Cardiac muscle cell (in vitro differentiated cells and primary cell): Measurements from ENCODE around the gene CACNA1A. TPM values are rescaled to one million over a fixed set of nuclear protein-coding genes. Genes with fewer than 3 reads are reported as not detected.

Source experiments
- DNase-seq, 2 donors: peaks; one replicate each; pipeline versions ENCODE4 v3.0.0 to v3.0.0-alpha.2; 2010 to 2017; ENCODE audit warnings: low read depth in 1 of 2, low spot score in 1 of 2
- H3K27ac ChIP-seq: fragments of 200-600 bp; sonication (generic); 2 replicates; pipeline ENCODE4 v1.5.1; 2016
- H3K27me3 ChIP-seq: fragments of 200-600 bp; sonication (generic); 2 replicates; pipeline ENCODE4 v1.6.0; 2016; ENCODE audit warnings: control low read depth
- H3K36me3 ChIP-seq: fragments of 200-600 bp; sonication (generic); 2 replicates; pipeline ENCODE4 v1.5.1; 2016; ENCODE audit warnings: control low read depth
- H3K4me1 ChIP-seq: fragments of 200-600 bp; sonication (generic); 2 replicates; pipeline ENCODE4 v1.8.1; 2017; ENCODE audit warnings: low read depth, mild to moderate bottlenecking, mixed run types
- H3K4me3 ChIP-seq: fragments of 200-600 bp; sonication (generic); 2 replicates; pipeline ENCODE4 v1.5.1; 2016; ENCODE audit warnings: mild to moderate bottlenecking
- H3K9me3 ChIP-seq: fragments of 200-600 bp; sonication (generic); 2 replicates; pipeline ENCODE4 v1.5.1; 2017; ENCODE audit warnings: low read depth, mild to moderate bottlenecking, control low read depth
- polyA plus RNA-seq: library from polyadenylated mRNA; unstranded; fragments of >200 nt; fragmentation: Nextera tagmentation; extraction: Ambion mirVana; gene quantifications from 2 replicates; pipeline ENCODE4 v1.2.1, GENCODE V29; 2016
- total RNA-seq: library from RNA; depleted of rRNA; stranded (reverse); fragments of >200 nt; gene quantifications from 2 replicates; pipeline ENCODE4 v1.2.3, GENCODE V29; 2016
- TF ChIP-seq, protein P1 (sequence below): IDR thresholded peaks from 2 replicates; pipeline ENCODE4 v1.5.1; 2012; ENCODE audit warnings: low read depth, mild to moderate bottlenecking, low read length

CACNA1A gene
- total and polyA plus RNA-seq, 2 experiments from 2014 or later: 5.6 to 6.8 TPM

DNA sequence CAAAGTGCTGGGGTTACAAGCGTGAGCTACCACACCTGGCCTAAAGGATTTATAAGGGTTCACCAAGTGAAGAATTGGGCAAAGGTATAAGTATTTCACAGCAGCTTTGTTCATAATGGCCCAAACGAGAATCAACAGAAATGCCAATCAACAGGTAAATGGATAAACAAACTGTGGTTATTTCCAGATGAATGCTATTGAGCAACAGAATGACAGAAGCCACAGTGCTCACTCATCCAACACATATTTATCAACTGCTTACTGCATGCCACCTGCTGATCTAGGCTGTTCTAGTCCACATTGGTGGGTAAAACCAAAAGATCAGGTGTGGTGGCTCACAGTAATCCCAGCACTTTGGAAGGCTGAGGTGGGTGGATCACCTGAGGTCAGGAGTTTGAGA lies 27.7 kb downstream of the CACNA1A start:
- Histone ChIP-seq H3K4me1 (no peaks in the 10 kb centered on the region), H3K27ac (no peak overlapping the region)
- DNase-seq: no peak

DNA sequence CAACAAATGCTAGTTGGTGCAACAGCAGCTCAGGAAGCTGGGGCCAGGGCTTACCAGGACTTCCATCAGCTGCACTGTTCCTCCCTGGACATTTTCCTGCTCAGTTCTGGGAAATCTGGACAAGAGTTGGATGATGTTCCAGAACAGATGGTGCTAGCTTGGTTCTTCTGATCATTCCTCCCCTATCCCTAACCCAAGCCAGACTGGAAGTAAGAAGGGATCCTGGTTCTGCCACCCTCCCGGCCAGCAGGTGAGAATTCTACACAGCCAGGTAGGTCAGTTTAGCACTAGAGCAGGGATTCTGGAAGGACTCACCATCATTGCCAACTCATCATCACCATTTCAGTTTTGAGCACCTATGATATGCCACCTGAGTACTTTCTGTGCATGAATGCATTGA lies 30.2 kb downstream of the CACNA1A start:
- H3K27ac ChIP-seq: no peak overlapping the region
- no peaks in the 10 kb centered on the region for H3K27me3 ChIP-seq
- no peak overlapping the region for H3K4me3 ChIP-seq
- H3K9me3 ChIP-seq: no peaks in the 10 kb centered on the region
- H3K36me3 ChIP-seq: no peaks in the 10 kb centered on the region
- H3K4me1 ChIP-seq: no peaks in the 10 kb centered on the region
- TF ChIP-seq, protein P1, sequence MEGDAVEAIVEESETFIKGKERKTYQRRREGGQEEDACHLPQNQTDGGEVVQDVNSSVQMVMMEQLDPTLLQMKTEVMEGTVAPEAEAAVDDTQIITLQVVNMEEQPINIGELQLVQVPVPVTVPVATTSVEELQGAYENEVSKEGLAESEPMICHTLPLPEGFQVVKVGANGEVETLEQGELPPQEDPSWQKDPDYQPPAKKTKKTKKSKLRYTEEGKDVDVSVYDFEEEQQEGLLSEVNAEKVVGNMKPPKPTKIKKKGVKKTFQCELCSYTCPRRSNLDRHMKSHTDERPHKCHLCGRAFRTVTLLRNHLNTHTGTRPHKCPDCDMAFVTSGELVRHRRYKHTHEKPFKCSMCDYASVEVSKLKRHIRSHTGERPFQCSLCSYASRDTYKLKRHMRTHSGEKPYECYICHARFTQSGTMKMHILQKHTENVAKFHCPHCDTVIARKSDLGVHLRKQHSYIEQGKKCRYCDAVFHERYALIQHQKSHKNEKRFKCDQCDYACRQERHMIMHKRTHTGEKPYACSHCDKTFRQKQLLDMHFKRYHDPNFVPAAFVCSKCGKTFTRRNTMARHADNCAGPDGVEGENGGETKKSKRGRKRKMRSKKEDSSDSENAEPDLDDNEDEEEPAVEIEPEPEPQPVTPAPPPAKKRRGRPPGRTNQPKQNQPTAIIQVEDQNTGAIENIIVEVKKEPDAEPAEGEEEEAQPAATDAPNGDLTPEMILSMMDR: no peak
- no peak for DNase-seq

More for the DNA sequence above, 27.7 kb downstream of the CACNA1A start:
- TF ChIP-seq, protein P1: no peak
- no peaks in the 10 kb centered on the region for H3K9me3 ChIP-seq
- no peak overlapping the region for H3K4me3 ChIP-seq
- no peaks in the 10 kb centered on the region for H3K27me3 ChIP-seq
- H3K36me3 ChIP-seq: no peaks in the 10 kb centered on the region

DNA sequence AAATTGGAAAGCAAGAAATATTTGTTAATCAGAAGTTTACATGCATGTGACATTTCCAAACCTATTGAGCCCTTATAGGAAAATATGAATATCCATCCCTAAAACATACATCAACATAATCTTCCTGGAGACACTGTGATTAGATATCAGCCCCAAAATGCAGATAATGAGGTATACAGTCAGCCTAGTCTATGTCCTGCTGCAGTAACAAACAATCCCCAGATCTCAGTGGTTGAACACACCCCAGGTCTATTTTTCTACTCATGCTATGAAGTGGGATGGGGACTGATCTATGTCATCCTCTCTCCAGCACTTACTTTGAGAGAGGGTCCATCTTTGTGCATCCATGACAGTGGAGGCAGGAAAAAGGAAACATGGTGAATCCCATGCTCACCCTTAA lies 31.2 kb downstream of the CACNA1A start:
- DNase-seq: no peak
- H3K9me3 ChIP-seq: no peaks in the 10 kb centered on the region
- H3K4me1 ChIP-seq: no peaks in the 10 kb centered on the region
- no peak overlapping the region for H3K4me3 ChIP-seq
- H3K27me3 ChIP-seq: no peaks in the 10 kb centered on the region
- TF ChIP-seq, protein P1: no peak
- no peak overlapping the region for H3K27ac ChIP-seq
- no peaks in the 10 kb centered on the region for H3K36me3 ChIP-seq

DNA sequence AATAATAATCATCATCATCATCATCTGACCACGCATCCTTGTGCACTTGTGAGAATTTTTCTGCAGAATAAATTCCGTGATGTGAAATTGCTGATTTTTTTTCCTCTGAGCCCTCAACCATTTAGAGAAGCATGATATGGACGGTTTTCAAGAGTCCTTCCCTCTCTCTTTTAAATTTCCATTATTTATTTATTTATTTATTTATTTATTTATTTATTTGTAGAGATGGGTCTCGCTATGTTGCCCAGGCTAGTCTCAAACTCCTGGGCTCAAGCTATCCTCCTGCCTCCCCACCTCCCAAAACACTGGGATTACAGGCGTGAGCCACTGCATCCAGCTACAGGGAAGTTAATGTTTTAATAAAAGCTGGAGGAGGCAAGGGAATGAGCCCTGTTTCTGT lies 39.6 kb downstream of the CACNA1A start:
- Histone ChIP-seq H3K27ac (no peak overlapping the region), H3K4me1 (no peaks in the 10 kb centered on the region), H3K9me3 (no peaks in the 10 kb centered on the region), H3K4me3 (no peak overlapping the region), H3K27me3 (no peaks in the 10 kb centered on the region), H3K36me3 (no peaks in the 10 kb centered on the region)
- no peak for DNase-seq
- TF ChIP-seq, protein P1: no peak

DNA sequence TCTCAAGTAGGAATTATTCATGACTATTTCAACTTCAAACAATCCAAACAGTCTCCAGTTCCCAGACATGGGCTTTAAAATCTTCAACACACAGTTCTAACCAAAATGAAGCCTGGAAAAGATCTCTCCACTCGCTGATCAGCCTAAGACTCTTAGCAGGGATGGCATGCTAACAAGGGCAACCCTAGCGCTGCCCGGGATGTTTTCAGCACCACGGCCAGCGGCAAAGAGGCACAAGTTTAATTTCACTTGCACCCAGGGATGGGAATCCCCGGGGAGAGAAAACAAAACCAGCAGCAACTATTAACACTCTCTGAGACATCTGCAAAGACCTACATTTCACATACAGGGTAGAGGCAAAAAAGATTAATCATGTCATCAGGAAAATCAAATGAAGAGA lies 43.0 kb downstream of the CACNA1A start:
- Histone ChIP-seq H3K27ac (no peak overlapping the region), H3K4me3 (no peak overlapping the region), H3K36me3 (no peaks in the 10 kb centered on the region), H3K27me3 (no peaks in the 10 kb centered on the region), H3K4me1 (no peaks in the 10 kb centered on the region), H3K9me3 (no peaks in the 10 kb centered on the region)
- peak; percentile 40 to 82 for DNase-seq
- TF ChIP-seq, protein P1: no peak

DNA sequence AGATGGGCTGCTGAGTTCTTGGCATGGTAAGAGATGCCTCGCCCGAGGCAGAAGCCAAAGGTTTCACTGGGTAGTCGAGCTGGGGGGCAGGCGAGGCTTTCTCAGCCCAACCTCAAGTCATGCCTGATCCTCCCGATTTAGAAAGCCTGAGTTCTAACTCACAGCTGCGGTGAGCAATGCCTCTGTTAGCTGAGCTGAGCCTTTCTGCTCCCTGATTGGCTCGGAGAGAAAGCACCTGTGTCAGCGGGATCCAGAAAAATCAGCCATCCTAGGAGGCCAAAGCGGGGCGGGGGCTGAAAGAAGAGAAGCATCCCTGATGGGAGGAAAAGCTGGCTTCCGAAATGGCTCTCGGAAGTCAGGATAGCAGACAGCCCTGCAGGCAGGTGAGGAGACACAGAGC lies 44.7 kb downstream of the CACNA1A start:
- H3K27me3 ChIP-seq: no peaks in the 10 kb centered on the region
- no peaks in the 10 kb centered on the region for H3K36me3 ChIP-seq
- no peaks in the 10 kb centered on the region for H3K9me3 ChIP-seq
- no peak for DNase-seq
- H3K4me3 ChIP-seq: no peak overlapping the region
- no peaks in the 10 kb centered on the region for H3K4me1 ChIP-seq
- H3K27ac ChIP-seq: no peak overlapping the region
- TF ChIP-seq, protein P1: no peak
